HG03354 (cell line): ENCODE measurements around the gene CFTR.
"Not testable (repeated sequence)": the region's sequence is repeated elsewhere in the genome, so short reads cannot be mapped to it uniquely, and the experiment has no call there.

Source experiments
- ATAC-seq: cut with Tn5 transposase; IDR thresholded peaks from one replicate; pipeline ENCODE4 v1.9.1; 2021; ENCODE audit warnings: mild to moderate bottlenecking; ENCODE audit not compliant: unreplicated experiment, poor library complexity, severe bottlenecking

CFTR gene

DNA sequence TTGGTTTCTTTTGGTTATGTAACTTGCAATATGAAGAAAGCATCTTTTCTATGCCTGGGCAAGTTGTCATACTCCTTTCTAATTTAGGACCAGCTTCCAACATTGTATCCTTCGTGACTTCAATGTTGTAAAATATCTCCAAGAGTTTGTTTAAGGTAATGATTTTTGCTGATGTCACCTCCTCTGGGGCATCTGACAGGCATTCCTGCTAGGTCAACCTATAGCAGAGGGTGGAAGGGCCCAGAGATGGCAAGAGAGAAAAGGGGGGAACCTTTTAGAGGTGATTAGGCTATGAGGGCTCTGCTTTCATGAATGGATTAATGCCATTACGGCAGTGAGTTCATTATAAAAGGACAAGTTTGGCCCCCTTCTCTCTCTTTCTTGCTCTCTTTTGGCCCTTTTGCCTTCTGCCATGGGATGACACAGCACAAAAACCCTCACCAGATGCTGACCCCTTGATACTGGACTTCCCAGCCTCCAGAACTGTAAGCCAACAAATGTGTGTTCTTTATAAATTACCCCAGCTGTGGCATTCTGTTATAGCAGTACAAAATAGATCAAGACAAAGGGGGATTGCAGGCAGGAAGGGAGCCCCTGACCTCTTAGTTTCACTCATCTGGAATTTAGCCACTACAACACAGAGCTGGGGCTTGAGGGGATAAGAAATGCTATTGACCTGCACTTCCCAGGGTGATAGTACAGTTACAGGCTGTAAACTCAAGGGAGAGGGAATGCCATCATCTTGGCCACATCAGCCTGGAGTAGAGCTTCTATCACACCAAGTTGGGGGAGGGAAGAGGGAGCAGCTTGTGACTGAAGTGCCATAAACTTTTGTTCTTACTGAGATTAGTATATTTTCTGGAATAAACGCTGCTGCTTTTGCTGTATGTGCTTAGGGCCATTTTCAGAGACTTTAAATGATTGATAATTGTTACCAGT lies 195.9 kb downstream of the CFTR start:
- no peak for ATAC-seq

DNA sequence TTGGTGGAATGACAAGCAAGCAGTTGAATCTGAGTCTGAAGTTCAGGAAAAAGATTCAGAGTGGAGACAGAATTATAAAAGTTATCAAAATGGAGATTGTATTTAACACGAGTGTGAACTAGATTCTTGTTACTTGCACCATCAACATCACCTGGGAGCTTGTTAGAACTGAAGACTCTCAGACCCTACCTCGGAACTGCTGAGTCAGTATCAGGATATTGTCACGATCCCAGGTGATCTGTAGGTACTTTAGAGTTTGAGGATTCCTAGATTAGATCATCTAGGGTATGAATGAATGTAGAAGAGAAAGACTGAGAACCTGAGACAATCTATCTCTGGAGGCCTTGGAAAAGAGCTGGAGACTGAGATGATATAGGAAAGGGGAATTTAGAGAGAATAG lies 199.3 kb downstream of the CFTR start:
- no peak for ATAC-seq

DNA sequence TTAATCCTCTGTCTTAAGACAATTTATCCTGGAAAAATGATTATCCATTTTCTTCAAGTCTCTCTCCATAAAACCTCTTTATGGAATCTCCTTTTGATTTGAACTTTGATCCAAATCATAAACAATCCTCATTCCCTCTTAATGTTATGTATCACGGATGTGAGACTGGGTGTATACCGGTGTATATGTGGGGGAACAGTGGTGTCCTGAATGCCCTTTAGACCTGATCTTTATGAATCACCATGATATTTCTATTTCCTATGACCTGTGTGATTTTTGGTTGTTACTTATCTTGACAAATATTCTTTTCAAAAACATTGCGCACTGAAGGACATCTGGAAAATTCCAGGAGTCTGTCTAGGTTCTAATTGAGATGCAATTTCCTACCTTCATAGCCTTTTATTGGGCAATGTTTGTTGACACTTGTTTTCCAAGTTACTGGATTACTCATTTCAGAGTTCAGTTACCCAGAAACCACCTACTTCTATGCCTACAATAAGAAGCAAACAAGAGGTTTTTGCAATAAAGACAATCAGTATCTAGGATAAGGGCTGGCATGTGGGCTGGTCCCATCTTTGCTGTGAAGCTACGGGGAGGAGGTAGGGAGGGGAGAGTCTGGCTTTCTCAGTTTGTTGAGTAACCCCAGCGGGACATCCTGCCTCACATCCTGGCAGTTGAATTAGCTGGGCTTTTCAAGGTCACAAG lies 203.0 kb downstream of the CFTR start:
- no peak for ATAC-seq

DNA sequence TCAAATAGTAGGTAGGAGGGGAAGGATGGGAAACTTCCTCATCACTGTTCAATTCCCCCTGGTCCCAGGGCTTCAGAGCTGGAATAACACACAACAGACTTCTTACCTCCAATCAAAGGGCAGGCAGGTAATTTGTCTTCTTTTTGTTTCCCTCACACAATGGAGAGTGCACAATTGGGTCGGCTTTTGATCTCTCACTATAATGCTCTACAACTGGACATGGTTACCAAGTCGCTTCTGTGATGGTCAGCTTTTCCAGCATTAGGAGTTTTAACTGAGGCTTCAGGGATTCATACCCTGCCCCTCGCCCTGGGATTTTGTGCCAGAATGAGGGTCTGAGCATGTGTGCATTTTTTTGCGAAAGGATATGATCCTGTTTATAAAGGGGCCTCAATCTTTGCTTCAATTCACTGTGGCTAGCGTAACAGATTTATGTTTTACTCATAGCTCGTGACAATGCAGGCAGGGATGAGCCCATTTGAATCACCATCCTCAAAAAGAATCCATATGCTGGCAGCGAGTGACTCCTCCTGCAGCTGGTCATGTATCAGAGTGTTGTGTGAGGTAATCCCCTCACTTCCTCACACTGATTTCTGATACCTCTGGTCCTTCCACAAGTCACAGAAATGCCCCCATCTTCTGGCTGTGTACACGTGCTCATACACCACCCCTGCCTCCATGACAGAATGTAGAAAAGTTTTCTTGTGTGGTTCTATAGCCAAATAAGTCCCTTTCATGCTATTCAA lies 203.8 kb downstream of the CFTR start:
- ATAC-seq, result no peak

DNA sequence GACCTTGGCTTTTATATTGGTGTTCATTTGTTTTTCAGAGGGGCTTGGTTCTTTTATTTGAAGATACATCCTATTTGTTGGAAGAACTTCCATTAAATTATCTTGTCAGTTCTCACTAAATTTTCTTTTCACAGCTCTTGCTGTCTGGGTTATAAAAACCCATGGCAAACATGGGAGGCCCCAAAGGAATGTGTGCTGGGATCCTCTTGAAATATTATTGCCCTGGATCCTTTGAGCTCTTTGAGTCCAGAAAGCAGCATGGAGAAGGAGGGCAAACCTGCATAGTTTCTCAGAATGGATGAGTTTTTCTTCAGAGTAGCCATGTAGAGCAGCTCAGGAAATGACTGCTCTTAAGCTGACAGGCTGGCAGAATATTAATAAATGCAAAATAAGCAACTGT lies 206.0 kb downstream of the CFTR start:
- ATAC-seq, result no peak

DNA sequence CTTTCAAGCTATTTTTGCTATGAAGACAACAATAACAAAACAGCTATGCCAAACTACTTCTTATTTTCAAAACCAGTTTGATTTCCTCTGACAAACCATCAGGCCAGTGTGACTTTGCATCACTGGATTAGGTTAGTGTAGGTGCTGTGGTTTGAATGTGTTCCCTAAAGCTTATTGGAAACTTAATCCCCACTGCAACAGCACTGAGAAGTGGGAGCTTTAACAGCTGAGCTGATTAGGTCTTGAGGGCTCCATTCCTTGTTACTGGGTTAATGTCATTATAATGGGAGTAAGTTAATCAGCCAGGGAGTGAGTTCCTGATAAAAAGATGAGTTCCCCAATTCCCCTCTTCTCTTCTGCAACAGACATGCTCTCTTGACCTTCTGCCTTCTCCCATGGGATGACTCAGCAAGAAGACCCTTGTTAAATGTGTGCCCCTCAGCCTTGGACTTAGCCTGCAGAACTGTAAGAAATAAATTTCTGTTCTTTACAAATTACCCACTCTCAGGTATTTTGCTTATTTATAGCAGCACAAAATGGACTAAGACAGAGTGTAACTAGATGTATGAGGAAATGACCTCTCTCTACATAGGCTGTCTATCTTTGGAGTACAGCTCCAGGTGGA lies 206.6 kb downstream of the CFTR start:
- ATAC-seq, result no peak

DNA sequence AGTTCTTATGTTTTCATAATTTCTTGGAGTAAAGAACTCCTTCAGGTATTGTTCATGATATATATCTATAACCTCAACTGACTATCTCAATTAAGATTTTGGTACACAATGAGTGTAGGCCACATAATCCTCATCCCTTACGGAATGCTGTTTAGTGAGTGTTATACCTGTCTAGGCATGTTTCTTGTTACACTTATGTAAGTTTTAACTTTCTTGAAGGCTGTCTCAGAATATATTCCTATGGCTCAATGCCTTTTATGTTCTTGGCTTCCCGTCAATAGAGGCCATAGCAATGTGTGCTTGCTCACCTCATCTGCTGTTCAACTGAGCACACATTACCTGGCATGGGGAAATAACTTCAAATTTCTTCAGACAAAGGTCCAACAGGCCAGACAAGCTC lies 208.3 kb downstream of the CFTR start:
- no peak for ATAC-seq

DNA sequence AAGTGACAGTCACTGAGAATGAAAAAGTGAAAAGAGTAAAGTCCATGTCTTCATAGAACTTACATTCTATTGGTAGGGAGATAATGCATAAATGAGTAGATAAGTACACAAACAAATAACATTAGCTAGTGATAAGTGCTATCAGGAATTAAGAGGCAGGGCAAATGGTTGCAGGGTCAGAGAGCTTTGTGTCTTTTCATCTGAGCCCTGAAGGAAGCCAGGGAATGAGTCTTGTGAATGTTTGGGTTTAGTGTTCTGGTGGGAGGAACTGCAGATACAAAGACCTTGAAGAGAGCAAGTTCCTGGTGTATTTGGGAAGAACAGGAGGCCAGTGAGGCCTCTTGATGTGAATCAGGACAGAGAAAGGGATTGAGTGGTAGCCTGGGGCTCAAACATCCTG lies 209.6 kb downstream of the CFTR start:
- no peak for ATAC-seq

DNA sequence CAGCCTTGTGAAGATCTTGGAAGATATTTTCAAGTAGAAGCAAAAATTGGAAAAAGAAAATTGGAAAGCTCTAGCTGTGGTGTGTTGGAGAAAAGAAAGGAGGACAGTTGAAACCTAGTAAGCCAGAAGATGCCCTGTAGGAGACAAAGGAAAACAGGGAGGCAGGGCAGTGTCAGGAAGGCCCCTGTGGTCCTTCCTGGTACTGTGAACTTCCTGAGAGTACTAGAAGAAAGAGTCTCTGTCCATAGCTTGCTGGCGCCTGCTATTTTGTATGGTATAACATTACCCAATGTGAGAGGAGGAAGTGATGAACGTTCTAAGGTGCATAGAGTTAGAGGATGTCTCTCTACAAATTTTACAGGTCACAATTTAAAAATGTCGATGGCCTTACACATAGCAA lies 210.3 kb downstream of the CFTR start:
- no peak for ATAC-seq

DNA sequence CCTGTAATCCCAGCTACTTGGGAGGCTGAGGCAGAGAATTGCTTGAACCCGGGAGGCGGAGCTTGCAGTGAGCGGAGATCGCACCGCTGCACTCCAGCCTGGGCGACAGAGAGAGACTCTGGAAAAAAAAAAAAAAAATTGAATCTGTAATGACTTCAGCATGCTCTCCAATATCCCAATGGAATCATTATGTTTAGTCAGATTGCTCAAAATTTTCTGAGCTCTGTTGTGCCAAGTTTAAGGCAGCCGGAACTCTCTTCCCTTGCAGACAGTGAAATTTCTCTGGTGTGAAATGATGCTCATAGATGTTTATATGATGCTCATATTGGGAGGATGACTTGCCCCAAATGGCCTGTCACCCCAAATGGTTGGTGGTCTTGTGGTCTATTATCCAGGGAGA lies 212.5 kb downstream of the CFTR start:
- ATAC-seq, result no peak

DNA sequence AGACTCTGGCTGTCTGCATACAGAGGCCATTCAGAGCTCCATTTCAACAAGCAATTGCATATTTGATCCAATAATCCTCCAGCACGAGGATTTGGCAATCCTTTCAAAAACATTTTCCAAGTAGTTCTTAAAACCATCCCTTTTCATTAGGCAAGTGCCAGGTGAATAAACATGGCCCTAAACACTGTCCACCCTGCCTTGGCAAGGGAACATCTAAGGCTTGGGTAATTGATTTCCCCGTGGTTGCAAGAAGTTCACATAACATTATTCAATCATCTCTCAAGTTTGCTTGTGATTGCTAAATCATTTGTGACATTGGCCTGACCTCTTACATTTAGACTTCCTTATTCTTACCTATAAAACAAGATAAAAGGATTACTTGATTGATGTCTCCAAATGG lies 218.2 kb downstream of the CFTR start:
- ATAC-seq, result no peak

DNA sequence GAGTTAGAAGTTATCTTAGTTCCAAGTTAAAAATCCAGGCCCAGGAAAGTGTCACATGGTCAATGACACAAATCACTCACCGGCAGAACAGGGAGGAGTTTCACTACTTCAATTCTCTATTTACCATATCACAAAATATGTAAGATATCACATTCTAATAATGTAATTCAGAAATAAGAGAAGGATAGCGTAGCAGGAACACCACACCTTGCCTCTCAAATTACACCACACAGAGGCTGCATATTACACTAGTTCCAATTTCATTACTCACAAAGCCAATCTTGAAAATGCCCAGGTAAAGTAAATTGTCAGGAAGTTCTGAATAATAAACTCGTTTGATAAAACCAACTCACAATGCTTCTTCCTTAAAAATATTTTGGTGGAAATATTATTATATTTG lies 224.2 kb downstream of the CFTR start:
- ATAC-seq, result no peak

DNA sequence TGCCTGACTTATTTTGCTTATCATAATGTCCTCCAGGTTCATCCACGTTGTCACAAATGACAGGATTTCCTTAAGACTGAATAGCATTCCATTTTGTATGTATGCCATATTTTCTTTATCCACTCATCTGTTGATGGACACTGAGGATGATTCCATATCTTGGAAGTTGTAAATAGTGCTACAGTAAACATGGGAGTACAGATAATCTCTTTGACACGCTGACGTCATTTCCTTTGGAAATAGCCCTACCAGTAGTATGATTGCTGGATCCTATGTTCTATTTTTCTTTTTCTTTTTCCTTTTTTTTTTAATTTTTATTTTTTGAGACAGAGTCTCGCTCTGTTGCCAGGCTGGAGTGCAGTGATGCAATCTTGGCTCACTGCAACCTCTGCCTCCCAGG lies 225.8 kb downstream of the CFTR start:
- no peak for ATAC-seq

DNA sequence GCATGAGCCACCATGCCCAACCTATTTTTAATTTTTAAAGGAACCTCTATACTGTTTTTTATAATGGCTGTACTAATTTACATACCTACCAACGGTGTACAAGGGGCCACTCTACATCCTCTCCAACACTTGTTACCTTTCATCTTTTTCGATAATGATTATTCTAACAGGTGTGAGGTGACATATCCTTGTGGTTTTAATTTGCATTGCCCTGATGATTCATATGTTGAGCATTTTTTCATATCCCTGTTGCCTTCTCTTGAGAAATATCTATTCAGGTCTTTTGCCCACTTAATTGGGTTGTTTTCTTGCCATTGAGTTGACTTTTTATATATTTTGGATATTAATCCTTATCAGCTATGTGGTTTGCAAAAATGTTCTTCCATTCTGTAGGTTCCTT lies 226.4 kb downstream of the CFTR start:
- ATAC-seq, result peak; percentile 87

DNA sequence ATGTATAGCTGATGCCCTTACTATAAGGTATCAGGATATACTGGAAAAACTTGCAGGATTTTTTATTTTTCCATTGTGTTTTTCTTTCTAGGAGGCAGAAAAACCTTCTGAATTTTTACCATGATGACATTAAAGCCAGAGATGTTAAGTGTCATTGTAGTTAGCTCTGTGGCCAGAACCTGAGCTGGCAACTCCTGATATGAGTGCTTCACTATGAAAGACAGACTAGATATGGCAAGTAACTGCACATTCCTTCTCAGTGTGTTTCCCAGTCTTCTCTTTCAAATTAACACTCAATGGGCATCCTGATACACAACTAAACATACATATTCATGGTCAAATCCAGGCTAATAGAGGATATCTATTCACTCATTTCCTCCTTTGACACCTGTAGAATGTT lies 227.3 kb downstream of the CFTR start:
- ATAC-seq, result no peak

DNA sequence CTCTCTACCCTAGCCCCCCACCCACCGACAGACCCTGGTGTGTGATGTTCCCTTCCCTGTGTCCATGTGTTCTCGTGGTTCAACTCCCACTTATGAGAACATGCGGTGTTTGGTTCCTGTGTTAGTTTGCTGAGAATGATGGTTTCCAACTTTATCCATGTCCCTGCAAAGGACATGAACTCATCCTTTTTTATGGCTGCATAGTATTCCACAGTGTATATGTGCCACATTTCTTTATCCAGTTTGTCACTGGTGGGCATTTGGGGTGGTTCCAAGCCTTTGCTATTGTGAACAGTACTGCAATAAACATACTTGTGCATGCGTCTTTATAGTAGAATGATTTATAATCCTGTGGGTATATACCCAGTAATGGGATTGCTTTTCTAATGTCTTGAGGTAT lies 228.3 kb downstream of the CFTR start:
- not testable (repeated sequence) for ATAC-seq

DNA sequence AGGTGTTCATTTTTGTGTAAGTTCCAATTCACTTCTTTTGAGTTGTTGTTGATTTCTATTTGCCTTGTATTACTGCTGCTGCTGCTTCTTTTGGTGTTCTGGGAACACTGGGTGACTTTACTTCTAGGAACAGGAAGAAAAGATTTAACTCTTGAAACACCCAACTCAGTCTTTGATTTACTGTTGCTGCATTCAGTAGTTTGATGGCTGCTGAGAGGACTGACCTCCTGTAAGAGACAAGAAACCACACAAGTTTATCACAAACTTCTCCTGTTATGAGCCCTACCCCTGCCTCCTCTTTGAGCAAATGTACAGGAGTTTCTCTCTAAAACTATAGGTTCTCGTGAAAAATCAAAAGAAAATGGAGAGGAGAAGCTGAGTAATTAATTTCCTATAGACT lies 231.7 kb downstream of the CFTR start:
- ATAC-seq, result no peak

DNA sequence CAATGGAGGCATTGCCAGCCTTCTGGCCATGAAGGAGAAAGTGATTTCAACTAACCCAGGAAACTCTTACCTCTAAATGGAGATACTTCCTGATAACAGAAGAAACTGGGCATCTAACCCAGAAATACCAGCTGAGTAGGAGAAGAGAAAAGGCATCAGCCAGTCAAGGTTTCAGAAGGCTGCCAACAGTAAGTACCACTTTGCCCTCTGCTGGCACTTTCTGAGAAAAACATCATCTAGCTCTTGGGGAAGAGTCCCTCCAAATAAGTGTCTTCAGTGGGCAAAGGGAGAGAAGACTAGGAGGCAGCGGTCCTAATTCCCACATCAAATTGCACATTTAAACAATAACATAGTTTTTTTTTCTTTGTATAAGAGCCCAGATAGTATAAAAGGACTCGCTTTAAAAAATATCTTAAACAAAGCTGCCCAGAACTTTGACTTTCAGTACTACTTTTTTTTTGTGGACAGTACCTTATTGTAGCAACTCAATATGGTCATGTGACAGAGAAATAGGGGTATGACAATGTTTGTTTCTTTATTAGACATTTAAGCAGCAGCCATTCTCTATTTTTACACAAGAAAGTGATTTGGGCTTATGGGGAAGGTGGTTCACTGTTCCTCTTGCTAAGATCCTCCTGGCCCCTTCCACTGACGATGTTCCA lies 236.1 kb downstream of the CFTR start:
- peak; percentile 92 for ATAC-seq

DNA sequence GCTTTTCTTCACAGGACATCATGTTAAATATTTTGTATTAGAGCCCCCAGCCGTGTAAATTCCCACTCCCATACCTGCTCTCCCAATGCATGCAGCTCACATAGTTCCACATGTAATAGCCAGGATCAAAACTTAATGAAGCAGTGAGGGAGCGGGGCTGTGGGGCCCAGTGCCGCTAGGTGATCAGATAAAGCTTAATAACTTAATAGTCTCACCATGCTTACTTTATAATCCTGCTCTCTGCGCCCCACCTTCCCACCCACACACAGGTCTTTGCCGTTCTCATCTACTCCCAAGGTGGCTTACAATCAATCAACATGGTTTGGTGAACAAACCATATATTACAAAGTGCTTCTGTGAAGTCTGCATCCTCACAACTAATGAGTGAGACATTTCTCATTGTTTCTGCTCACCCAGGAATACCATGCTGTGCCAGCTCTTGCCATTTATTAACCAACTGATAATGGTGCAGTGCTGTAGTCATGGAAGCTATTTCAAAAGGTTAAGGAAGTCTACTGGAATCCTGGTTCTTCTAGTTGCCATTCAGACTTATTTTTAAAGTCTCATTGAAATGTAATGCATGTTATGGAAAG lies 237.0 kb downstream of the CFTR start:
- no peak for ATAC-seq
